Measurements from ENCODE around the gene TSSK2. TPM values are rescaled to one million over a fixed set of nuclear protein-coding genes. Genes with fewer than 3 reads are reported as not detected.

Gene TSSK2
- total and polyA plus RNA-seq, 2 experiments from 2014 or later: not detected

DNA sequence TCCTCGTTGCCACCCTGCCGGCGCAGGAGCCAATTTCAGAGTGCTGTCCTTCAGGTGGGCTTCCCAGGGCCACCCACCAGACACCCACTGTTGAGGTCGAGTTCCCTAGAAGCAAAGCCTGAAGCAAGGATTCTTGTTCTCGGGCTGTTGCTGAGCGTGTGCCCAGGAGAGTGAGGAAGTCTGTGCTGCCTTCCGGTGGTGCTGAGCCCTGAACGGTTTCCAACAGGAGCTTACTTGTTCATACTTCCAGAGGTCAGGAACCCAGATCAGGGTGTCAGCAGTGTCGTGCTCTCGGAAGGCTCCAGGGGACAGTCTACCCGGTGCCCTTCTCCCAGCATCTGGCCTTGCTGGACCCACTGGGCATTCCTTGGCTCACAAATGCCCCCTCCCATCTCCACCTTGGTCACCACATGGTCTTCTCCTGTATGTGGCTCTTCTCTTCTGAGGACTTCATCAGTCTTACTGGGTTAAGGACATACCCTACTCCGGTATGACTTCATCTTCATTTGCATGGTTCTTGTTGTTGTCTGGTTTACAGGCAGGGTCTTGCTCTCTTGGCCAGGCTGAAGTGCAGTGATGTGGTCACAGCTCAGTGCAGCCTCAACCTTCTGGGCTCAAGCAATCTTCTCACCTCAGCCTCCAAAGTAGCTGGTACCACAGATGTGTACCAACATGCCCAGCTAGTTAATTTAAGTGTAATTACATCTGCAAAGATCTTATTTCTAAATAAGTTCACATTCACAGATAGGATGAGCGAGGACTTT, 36.2 kb downstream of the TSSK2 start (continued):
- TF ChIP-seq, protein P1, sequence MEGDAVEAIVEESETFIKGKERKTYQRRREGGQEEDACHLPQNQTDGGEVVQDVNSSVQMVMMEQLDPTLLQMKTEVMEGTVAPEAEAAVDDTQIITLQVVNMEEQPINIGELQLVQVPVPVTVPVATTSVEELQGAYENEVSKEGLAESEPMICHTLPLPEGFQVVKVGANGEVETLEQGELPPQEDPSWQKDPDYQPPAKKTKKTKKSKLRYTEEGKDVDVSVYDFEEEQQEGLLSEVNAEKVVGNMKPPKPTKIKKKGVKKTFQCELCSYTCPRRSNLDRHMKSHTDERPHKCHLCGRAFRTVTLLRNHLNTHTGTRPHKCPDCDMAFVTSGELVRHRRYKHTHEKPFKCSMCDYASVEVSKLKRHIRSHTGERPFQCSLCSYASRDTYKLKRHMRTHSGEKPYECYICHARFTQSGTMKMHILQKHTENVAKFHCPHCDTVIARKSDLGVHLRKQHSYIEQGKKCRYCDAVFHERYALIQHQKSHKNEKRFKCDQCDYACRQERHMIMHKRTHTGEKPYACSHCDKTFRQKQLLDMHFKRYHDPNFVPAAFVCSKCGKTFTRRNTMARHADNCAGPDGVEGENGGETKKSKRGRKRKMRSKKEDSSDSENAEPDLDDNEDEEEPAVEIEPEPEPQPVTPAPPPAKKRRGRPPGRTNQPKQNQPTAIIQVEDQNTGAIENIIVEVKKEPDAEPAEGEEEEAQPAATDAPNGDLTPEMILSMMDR (conservative IDR thresholded peaks at IDR 0.05; ENCODE audit: low read depth in 2 of 2): no peak

DNA sequence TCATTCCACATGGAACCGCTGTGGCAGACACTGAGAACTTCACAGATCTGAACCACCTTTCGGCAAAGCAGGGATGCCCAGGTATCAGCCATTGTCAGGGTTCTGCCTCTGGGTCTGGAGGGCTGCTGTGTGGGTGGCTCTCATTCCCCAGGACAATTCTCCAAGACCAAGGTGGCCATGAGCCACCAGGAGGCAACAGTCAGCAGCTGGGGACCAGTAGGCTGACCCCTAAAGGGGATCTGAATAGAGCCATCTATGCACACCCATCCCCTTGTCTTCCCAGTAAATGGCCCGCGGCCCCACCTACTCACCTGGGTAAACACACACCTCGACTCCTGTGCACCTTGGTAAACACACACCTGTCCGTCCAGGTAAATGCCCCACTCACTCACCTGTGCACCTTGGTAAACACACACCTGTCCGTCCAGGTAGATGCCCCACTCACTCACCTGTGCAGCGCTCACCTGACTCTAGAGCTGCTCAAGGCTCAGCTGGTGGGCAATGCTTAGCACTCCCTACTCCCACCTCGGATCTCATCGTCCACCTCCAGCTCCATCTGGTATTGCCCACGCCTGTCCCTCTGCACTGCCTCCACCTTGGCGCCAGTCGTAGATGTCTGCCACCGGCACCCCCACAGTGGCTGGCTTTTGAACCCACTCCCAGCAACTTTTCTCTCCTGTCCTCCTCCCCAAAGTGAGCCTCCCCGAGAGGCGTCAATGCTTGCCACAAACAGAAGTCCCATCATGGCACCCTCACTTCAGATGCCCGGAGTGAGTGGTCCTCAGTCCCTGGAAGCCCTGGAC, 37.2 kb downstream of the TSSK2 start:
- peaks cover 16% of the 10 kb centered on the region for H3K79me2 ChIP-seq (replicated peaks; ENCODE audit: insufficient read depth)
- peaks cover 5% of the 10 kb centered on the region; the same call in 1 of the 2 replicates for H4K20me1 ChIP-seq (replicated peaks; ENCODE audit: insufficient read depth)
- H3K36me3 Mint-ChIP-seq (ENCODE audit: low read depth): peaks cover 11% of the 10 kb centered on the region; the same call in 1 of the 3 replicates
- peak overlapping the region; percentile 91 for H2AFZ ChIP-seq
- peaks cover 66% of the 10 kb centered on the region for H3K27me3 Mint-ChIP-seq (ENCODE audit: insufficient read depth, low read depth, poor library complexity)
- peaks cover 23% of the 10 kb centered on the region for H3K4me1 Mint-ChIP-seq
- H3K27ac Mint-ChIP-seq: no peak overlapping the region
- H3K4me3 Mint-ChIP-seq: peak overlapping the region; percentile 52; the same call in 1 of the 3 replicates
- H3K27ac ChIP-seq (ENCODE audit: low read depth): no peak overlapping the region
- no peaks in the 10 kb centered on the region for H3K36me3 ChIP-seq (ENCODE audit: insufficient read depth)
- no peak for DNase-seq (ENCODE audit: low spot score)
- TF ChIP-seq JUNB (IDR thresholded peaks at IDR 0.05; ENCODE audit: unreplicated experiment): no peak
- TF ChIP-seq, protein P2, sequence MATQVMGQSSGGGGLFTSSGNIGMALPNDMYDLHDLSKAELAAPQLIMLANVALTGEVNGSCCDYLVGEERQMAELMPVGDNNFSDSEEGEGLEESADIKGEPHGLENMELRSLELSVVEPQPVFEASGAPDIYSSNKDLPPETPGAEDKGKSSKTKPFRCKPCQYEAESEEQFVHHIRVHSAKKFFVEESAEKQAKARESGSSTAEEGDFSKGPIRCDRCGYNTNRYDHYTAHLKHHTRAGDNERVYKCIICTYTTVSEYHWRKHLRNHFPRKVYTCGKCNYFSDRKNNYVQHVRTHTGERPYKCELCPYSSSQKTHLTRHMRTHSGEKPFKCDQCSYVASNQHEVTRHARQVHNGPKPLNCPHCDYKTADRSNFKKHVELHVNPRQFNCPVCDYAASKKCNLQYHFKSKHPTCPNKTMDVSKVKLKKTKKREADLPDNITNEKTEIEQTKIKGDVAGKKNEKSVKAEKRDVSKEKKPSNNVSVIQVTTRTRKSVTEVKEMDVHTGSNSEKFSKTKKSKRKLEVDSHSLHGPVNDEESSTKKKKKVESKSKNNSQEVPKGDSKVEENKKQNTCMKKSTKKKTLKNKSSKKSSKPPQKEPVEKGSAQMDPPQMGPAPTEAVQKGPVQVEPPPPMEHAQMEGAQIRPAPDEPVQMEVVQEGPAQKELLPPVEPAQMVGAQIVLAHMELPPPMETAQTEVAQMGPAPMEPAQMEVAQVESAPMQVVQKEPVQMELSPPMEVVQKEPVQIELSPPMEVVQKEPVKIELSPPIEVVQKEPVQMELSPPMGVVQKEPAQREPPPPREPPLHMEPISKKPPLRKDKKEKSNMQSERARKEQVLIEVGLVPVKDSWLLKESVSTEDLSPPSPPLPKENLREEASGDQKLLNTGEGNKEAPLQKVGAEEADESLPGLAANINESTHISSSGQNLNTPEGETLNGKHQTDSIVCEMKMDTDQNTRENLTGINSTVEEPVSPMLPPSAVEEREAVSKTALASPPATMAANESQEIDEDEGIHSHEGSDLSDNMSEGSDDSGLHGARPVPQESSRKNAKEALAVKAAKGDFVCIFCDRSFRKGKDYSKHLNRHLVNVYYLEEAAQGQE (IDR thresholded peaks at IDR 0.05; ENCODE audit: unreplicated experiment): no peak
- TF ChIP-seq, protein P1 (conservative IDR thresholded peaks at IDR 0.05; ENCODE audit: low read depth in 2 of 2): peak; percentile 21 to 58; a peak in 2 of 4 replicates
- peaks cover 50% of the 10 kb centered on the region for H3K27me3 ChIP-seq (ENCODE audit: insufficient read depth)
- no peak; the same call in 2 of the 3 replicates for ATAC-seq
- H3K9me3 Mint-ChIP-seq: no peaks in the 10 kb centered on the region; the same call in 1 of the 3 replicates
- H3K4me2 ChIP-seq: no peak overlapping the region
- H3K4me3 ChIP-seq: no peak overlapping the region
- no peaks in the 10 kb centered on the region for H3K9me2 ChIP-seq (ENCODE audit: insufficient read depth)
- peaks cover 9% of the 10 kb centered on the region; the same call in 1 of the 2 replicates for H3F3A ChIP-seq (replicated peaks; ENCODE audit: low read depth)
- peaks cover 6% of the 10 kb centered on the region; the same call in 1 of the 2 replicates for H3K4me1 ChIP-seq (ENCODE audit: insufficient read depth)

Measured in GM23338 (cell line).